ENCODE data around the gene NOXA1.
"Not testable (repeated sequence)": the region's sequence is repeated elsewhere in the genome, so short reads cannot be mapped to it uniquely, and the experiment has no call there.

The NOXA1 gene, protein sequence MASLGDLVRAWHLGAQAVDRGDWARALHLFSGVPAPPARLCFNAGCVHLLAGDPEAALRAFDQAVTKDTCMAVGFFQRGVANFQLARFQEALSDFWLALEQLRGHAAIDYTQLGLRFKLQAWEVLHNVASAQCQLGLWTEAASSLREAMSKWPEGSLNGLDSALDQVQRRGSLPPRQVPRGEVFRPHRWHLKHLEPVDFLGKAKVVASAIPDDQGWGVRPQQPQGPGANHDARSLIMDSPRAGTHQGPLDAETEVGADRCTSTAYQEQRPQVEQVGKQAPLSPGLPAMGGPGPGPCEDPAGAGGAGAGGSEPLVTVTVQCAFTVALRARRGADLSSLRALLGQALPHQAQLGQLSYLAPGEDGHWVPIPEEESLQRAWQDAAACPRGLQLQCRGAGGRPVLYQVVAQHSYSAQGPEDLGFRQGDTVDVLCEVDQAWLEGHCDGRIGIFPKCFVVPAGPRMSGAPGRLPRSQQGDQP

GRCh38 chr9:137422604-137423513 lies at the start of gene NOXA1, which contains the start of gene EXD3:
Gene NOXA1 (plus strand): TSS chr9:137423393. CDS start chr9:137423530, 137 bp downstream.
Gene EXD3 (minus strand): TSS chr9:137423162. CDS start chr9:137395357, 27,805 bp downstream.
- peak; percentile 93 to 97 (median 95) for DNase-seq (ENCODE audit: low read depth in 2 of 3, low spot score in 1 of 3)

DNA sequence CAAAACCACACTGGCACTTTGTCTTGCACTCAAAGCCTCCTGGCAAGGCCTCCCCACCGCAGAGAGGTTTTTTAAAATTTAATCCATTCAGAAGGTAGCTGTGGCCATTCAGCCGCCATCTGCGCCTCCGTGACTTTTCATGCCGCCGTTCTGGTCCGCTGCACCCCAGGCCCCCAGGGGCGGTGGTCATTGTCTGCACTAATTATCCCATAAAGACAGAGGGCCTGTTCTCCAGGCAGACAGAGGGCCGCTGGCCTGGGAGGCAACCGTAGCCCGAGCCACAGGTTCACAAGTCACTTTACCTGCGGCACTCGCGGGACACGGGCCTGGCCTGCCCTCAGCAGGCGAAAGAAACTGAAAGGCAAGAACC lies 49.6 kb upstream of the NOXA1 start:
- DNase-seq (ENCODE audit: low read depth in 2 of 3, low spot score in 1 of 3), result no peak

DNA sequence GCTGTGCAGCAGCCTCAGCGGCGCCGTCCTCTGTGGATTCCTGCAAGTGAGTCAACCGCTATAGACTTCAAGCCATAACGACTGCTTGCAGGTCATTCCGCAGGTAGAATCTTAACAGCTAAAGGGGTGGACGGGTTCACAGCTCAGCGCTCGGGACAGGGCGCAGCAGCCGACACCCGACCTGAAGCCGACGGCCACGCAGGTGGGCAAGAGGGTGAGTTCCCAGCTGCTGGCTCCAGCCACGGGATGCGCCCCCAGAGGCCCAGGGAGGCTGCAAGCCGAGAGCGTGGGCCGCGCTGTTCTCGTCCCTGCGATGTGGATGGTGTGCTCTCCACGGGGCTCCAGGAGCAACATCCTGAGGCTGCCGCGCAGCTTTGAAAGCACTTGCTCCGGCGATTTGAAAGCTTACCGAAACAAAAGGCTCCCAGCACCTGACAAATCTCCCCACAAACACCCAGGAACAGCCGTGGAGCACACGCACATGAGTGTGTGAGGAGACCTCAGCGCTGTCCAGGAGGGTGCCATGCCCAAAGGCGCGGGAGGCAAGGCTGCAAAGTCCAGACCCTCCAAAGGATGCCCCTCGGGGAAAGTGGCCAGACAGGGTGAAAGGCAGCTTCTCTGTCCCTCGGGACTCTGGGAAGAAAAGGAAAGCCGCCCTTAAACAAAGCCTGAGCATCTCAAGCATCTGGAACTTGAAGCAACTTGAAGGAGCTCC lies 48.9 kb upstream of the NOXA1 start:
- DNase-seq (ENCODE audit: low read depth in 2 of 3, low spot score in 1 of 3), result no peak

DNA sequence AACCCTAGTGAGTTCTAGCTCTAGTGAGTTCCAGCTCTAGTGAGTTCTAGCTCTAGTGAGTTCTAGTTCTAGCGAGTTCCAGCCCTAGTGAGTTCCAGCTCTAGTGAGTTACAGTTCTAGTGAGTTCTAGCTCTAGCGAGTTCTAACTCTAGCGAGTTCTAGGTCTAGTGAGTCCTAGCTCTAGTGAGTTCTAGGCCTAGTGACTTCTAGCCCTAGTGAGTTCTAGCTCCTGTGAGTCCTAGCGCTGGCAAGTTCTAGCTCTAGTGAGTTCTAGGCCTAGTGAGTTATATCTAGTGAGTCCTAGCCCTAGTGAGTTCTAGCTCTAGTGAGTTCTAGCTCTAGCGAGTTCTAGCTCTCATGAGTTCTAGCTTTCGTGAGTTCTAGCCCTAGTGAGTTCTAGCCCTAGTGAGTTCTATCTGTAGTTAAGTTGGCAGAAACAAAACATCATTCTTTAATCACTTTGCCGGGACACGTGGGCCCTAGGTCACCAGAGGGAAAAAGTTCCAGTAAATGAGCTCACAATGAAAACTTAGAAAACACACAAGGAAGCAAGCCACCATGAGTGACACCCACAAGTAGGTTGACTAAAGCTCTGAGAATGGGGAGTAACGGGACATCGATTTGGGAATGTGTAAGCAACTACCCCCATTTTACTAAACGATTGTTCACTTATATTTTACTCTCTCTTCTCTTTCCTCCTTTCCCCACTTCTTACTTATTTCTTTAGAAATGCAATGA lies 47.7 kb upstream of the NOXA1 start:
- no peak for DNase-seq (ENCODE audit: low read depth in 2 of 3, low spot score in 1 of 3)

DNA sequence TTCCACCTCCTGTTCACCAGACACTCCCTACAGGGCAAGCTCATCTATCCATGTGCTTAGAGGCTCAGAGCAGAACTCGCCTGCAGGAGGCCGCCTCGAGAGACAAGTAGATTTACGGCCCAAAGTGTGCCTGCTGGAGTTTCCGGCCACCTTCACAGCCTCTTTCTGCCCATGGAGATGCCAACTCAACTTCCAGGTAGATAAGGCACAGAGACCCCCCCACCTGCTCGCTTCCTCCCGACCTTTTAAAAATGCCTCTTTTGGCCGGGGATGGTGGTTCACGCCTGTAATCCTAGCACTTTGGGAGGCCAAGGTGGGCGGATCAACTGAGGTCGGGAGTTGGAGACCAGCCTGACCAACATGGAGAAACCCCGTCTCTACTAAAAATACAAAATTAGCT lies 46.8 kb upstream of the NOXA1 start:
- DNase-seq (ENCODE audit: low read depth in 2 of 3, low spot score in 1 of 3), result no peak

GRCh38 chr9:137378688-137379410 lies 44.3 kb upstream of the NOXA1 start:
- not testable (repeated sequence) for DNase-seq (ENCODE audit: low read depth in 2 of 3, low spot score in 1 of 3)

GRCh38 chr9:137379761-137380161 lies 43.4 kb upstream of the NOXA1 start:
- DNase-seq (ENCODE audit: low read depth in 2 of 3, low spot score in 1 of 3), result no peak

DNA sequence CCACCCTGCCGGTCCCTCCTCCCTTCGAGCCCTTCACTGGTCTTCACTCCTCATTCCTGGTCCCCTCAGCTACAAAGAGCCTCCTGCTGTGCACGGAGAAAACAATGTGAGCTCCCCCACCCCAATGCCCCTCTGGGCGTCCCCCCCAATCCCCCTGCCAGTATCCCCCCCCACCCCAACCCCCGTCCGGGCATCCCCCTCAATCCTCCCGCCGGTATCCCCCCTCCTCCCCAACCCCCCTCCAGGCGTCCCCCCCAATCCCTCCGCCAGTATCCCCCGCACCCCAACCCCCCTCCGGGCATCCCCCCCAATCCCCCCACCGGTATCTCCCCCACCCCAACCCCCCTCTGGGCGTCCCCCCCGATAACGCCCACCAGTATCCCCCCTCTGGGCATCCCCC lies 43.0 kb upstream of the NOXA1 start:
- DNase-seq (ENCODE audit: low read depth in 2 of 3, low spot score in 1 of 3), result no peak

DNA sequence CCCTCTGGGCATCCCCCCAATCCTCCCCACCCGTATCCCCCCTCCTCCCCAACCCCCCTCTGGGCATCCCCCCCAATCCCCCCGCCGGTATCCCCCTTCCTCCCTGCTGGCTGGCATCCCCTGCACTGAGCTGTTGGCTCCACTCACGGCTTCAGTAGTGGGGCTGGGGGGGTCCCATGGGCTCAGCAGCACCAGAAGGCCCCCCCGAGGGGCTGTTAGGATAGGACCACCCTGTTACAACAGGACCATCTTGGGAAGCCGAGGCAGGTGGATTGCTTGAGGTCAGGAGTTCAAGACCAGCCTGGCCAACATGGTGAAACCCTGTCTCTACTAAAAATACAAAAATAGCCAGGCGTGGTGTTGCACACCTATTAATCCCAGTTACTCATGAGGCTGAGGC lies 42.6 kb upstream of the NOXA1 start:
- no peak for DNase-seq (ENCODE audit: low read depth in 2 of 3, low spot score in 1 of 3)

DNA sequence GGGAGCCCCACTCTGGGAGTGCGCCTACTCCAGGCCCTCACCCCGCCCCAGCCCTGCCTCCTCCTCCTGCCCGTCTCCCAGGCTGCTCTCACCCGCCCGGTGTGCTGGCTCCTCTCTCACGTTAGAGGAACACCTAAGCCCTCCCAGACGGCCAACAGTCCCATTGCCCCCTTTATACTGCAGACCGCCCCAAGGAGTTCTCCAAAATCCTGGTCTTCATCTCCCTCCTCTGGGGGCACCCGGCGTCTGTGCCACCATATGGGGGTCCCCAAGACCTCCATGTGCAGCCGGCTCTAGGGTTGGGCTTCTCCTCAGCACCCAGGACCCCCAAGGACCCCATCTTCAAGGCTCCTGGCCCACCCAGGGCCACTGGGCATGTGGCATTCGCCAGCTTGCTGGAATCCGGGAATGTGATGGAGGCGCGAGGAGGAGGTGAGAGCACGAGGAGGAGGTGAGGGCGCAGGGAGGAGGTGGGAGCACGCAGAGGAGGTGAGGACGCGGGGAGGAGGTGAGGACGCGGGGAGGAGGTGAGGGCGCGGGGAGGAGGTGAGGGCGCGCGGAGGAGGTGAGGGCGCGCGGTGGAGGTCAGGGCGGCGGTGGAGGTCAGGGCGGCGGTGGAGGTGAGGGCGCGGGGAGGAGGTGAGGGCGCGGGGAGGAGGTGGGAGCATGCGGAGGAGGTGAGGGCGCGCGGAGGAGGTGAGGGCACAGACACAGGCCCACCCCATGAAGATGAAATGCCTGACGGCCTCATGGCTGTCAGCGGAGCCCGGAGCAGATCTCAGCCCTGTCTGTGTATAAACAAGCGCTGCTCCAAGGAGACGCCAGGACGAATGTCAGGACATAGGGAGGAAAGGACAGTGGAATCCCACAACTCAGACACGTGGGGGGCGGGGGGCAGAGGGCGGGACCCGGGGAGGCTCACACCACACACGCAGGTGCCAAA lies 41.4 kb upstream of the NOXA1 start:
- no peak for DNase-seq (ENCODE audit: low read depth in 2 of 3, low spot score in 1 of 3)

- no peak for DNase-seq (ENCODE audit: low read depth in 2 of 3, low spot score in 1 of 3)
Observed at GRCh38 chr9:137382444-137383080, 40.6 kb upstream of the NOXA1 start.

DNA sequence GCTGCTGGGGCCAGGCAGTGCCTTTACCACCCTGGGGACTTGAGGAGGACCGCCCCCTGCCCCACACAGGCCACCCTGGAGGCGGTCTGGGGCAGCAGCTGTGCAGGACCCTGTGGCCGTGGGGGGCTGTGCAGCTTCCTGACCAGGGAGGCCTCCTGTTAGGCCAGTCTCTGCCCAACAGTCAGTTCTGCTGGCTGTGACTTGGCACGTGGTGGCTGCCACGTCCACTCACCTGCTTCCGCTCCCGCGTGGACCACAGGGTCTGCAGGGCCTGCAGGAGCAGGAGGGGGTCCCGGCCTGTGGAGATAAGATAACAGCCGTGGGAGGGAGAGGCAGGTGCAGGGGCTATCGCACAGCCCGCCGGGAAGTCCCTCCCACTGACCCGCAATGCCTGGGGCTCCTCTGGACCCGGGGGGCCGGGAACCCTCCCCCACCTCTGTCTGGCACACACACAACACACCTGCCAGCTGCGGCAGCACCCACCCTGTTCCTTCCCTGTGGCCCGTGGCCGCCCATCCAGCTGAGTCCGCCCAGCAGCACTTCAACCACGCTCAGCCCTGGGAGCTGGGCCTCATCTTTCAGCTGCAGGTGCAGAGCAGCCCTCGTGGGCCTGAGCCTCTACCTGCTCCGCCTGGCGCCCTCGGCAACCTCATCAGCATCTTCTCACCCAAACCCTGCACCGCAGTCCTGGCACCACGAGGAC lies 40.0 kb upstream of the NOXA1 start:
- DNase-seq (ENCODE audit: low read depth in 2 of 3, low spot score in 1 of 3), result no peak

GRCh38 chr9:137383784-137384756 lies 39.1 kb upstream of the NOXA1 start:
- DNase-seq (ENCODE audit: low read depth in 2 of 3, low spot score in 1 of 3), result no peak

DNA sequence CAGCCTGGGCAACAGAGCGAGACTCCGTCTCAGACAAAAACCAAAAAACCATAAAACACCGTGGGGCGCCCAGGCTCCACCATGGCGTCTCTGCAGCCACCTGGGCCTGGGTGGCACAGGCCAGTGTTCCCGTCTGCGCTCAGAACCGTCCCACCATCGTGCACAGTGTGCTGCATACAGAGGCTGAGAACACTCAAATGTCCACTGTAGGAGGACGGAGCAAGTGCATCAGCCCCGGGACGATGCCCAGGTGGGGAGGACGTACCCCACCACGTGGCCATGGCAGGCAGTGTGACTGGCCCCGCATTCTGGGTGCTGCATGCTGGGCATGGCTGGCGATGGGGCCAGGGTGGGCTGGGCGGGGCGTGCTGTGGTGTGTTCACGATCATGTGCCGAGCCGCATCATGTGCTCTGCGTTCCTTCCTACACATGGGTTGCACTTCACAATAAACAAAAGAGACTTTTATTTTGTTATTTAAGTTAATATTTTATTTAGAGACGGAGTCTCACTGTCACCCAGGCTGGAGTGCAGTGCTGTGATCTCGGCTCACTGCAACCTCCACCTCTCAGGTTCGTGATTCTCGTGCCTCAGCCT lies 38.0 kb upstream of the NOXA1 start:
- no peak for DNase-seq (ENCODE audit: low read depth in 2 of 3, low spot score in 1 of 3)

- DNase-seq (ENCODE audit: low read depth in 2 of 3, low spot score in 1 of 3), result not testable (repeated sequence)
Observed at GRCh38 chr9:137386507-137387113, 36.6 kb upstream of the NOXA1 start.

Data from stimulated activated CD4-positive, alpha-beta T cell treated with anti-CD3 and anti-CD28 coated beads, Interleukin-12 subunit alpha, Interleukin-12 subunit beta, amount 100 ng/mL, for 48 hours (primary cell).